GM21423 (cell line): ENCODE measurements around the gene TJP3.

Experiments
- ATAC-seq: cut with Tn5 transposase; IDR thresholded peaks from one replicate; pipeline ENCODE4 v1.9.1; 2021; ENCODE audit warnings: mild to moderate bottlenecking, moderate library complexity; ENCODE audit not compliant: unreplicated experiment

TJP3 gene

DNA sequence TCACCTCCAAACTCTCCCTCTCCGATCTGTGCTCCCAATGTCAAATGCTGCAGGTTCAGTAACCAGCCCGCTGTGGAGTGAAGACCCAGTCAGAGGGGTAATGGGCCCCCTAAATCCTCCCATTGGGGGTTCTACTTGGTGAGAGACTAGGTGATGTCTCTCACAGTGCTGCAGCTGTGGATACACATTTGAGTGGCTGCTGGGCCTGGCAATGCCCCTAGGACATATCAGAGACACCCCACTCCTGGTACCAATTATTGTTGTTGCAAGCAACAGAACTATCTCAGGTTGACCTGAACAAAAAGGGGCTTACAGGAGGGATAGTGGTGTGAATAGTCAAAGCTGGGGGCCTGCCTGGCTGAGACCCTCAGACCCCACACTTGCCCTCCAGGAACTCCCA is 73.4 kb downstream of the TJP3 start:
- no peak for ATAC-seq

DNA sequence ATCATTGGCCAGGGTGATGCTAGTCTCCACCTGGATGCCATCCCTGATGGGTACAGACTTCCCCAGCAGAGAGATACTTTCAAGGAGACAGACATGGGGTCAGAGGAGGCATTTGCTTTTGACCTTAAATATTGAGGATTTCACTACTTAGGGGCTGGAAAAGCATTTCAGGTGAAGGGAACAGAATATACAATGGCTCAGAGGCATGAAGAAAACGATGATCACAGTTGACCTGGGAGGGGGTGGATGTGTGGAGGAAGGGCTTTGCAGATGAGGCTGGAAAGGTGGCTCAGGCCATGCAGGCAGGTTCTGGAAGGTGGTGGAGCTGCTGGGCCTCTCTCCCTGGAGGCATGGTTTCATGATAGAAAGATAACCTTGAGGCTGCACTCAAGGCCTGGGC is 74.1 kb downstream of the TJP3 start:
- ATAC-seq = no peak

GRCh38 chr19:3782903-3783302 is 74.7 kb downstream of the TJP3 start:
- ATAC-seq = no peak

DNA sequence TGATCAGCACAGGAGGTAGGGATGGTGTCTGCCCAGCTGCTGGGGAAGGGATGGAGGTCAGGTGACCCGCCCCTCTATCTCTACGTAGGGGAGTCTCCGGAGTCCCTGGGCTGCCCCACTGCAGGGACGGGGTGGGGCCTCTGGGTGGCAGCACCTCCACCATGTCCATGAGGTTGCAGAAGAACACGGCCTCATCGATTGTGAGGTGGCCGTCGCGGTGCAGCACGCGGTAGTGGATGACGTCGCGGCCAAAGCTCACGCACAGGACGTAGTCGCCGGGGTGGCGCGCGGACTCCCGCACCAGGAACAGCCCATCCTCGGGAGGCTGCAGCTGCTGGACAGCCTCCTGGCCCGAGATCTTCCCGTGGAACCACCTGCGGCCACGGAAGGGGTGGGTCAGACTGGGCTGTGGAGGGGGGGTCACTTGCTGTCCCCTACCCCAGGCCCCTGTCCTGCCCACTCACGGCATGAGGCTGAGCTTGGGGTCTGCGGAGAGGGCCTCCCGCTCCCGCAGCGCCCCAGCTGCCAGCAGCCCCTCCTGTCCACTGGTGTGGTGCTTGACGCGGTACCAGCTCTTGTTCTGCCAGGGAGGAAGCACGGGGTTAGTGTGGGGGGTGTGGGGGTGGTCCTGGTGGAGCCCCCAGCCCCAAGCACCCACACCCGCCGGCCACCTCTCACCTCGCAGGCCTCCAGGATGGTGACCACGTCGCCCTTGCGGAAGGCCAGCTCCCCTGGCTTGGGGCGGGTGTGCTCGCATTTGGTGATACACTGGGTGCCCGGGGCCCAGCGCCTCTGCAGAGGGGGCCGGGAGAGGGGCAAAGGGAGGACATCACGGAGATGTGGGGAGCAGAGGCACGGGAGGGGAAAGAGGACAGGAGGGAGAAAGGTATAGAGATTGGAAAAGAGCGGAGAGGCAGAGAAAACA is 75.7 kb downstream of the TJP3 start:
- ATAC-seq = no peak

DNA sequence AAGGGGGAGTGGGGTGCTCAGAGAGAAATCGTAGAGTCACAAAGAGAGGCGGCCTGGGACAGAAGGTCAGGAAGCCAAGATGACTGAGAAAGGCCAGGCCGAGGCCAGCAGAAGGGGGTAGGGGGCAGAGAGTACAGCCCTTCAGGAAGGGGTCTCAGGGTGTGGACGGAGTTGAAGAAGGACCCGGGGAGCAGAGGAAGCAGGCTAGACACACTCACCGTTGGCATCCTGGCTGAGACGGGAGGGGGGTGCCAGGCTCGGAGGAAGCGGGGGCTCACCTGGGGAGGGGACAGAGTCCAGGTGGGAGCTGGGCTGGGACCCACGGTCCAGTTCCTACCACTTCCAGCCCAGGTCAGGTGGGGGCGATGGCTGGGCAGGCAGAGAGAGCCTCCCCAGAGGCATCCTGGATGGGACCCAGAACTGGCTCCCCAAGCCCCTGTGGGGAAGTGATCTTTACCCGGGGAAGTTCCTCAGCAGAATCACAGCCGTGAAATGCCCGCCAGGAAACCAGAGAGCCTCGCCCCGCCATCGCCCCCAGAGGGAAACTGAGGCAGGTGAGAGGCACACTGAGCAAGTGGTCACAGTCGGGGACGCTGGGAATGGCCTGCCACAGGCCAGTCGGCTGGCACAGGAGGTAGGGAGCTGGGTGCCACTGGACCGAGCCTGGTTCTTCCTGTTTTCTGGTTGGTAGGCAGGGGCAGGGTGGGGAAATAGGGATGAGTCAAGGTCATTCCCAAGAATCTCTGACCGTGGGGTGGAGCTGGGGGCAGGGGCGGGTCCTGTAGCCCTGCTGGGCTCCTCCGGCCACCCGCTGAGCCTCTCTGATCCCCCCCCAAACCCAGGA is 76.6 kb downstream of the TJP3 start:
- no peak for ATAC-seq

DNA sequence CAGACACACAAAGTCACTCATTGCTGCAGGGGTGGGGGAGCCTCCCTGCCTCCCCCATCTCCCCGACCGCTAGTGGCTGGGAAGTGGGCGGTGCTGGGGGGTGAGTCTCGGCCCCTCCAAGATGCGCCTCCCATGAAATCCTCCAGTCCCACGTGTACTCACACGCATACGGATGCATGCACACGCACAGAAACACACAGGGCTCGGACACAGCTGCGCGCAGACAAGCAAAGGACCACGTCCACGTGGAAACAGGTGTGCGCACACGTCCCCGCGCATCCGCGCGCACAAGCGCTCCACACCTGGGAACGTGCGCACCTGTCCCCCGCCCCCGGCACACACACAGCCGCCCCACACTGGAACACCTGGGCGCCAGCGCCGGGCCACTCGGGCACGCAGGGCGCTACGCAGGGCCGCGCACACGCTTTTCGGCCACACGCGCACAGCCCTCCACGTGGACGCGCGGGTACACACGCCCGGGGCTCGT is 77.3 kb downstream of the TJP3 start:
- ATAC-seq = no peak

DNA sequence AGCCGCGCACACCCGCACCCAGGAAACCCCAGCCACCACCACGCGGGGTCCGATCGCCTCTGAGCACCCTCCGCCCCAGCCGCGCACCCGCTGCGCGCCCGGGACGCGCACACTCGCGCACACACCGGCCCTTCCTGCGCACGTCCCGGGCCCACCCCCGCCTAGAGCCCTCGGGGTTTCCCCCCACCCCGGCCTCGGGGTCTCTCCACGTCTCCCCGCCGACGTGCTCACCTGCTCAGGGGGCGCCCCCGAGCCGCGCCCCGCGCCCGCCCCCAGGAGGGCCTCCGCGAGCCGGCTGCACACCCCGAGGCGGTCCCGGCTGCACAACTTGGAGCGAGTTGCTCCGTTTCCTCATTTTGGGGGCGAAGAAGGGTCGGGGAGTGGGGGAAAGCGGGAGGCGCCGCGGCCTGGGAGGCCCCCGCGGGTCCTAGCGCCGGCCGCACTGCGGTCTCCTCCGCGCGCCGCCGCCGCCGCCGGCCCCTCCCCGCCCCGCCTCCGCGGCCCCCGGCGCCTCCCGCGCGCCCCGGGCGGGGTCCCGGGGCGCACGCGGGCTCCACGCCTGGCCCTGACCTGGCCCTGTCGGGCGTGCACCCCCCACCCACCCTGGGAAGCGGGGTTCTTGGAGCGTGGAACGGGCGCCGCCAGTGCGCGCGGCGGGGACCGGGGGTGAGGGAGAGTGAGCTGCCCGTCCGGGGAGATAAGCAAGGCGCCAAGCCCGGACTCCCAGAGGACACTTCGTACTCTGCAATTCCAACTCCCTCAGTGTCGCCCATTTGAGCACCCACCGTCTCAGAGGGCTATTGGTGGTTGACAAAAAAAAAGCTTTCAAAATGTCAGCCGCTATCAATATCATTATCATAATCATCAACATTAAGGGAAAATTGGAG is 78.0 kb downstream of the TJP3 start, which contains the start of gene MATK:
MATK (minus strand) TSS at position 444 of the 887 bp plus-strand sequence. CDS start 1,246 bp downstream, outside the sequence.
- ATAC-seq = no peak

- ATAC-seq = no peak
Observed at GRCh38 chr19:3788996-3789778, 81.0 kb downstream of the TJP3 start.

- ATAC-seq = no peak
Observed at GRCh38 chr19:3790209-3790734, 82.1 kb downstream of the TJP3 start.

DNA sequence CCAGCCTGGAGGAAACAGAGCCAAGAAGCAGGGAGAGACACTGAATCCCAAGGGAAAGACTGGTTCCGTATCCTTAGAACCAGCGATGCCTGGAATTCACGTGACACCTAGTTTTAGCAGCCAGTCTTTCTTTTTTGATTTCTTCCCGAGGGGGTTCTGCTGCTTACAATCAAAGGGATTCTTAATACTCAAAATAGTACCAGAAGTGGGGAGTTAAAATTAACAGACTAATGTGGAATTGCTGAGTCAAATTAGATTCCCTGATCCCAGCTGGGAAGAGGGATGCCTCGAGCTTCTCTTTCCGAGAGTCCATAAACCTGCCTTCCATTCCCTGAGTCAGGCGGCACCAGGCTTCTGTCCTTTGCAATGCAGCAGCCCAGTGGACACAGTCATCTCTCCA is 82.8 kb downstream of the TJP3 start:
- ATAC-seq = no peak

DNA sequence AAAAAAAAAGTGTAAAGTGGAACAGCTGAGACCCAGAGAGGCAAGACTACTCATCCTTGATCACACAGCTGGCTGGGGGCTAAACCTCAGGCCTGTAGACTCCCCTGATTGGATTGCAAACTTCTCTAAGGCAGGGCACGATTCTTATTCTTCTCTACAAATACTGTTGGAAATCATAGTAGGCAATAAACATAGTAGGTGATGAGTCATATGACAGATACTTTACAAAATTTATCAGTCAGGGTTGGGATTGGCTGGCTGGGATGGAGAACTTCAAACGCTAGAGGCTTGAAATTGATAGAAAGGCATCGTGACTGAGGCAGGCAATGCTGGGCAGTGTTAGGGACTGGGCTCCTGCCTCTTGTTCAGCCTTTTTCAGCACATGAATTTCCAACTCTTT is 83.9 kb downstream of the TJP3 start:
- no peak for ATAC-seq

- ATAC-seq = no peak
Observed at GRCh38 chr19:3793799-3794198, 85.6 kb downstream of the TJP3 start.

GRCh38 chr19:3796358-3796757 is 88.2 kb downstream of the TJP3 start:
- no peak for ATAC-seq

DNA sequence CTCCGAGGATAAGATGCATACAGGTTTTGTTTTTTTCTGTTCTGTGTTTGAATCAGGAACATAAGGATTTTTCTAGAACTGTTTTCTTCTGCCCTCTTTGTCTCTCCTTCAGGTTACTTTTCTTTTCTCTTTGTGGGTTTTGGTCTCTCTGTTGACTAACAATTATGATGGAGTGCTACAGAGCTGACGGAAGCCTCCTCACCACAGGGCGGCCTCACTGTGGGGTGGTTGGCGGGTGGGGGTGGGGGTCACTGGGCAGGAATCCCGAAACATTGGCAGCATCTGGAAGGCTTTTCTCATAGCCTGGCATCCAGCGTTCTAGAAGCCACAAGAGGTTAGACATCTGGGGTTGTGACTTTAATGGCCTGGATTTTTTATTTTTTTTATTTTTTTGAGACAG is 90.0 kb downstream of the TJP3 start:
- ATAC-seq = no peak
